T-helper 1 cell treated with Interleukin-12 subunit alpha and Interleukin-12 subunit beta and Interleukin-4 antibody, amounts not matched to agents 30 ng/mL and 1 ng/mL, for 36 hours (primary cell): ENCODE data around the gene TTLL10. TPM values are rescaled to one million over a fixed set of nuclear protein-coding genes. Genes with fewer than 3 reads are reported as not detected.

Experiments
- intact Hi-C: fragments of 100-400 bp; cut with micrococcal nuclease; formaldehyde crosslinking; loops from one replicate; pipeline ENCODE4 v1.15.1; 2024
- total RNA-seq: library from RNA; stranded (reverse); gene quantifications from 2 replicates; pipeline ENCODE4 v1.2.3, GENCODE V29; 2022

The TTLL10 gene
- total RNA-seq, 1 donor from 2014 or later, result 1.7 TPM

DNA sequence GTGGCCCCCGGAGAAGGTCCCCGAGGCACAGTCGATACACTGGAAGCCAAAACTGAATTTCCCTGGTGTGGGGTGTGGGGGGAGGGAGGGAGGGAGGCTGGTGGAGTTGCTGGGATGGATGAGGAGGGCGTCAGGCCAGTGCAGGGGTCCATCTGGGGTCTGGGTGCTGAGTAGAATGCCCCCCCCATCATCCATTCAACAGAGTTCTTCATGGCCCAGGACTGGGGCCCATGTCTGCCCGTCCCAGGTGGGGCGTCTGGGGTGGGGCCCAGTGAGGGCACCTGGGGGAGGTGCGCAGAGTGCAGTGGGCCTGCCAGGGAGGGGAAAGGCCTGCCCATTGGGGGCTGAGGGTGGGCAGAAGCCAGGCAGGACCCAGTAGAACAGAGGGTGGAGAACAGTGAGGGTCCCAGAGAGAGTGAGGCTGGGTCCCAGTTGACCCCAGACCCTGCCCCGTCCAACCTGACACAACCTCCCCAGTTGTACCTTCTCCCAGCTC lies 30.8 kb downstream of the TTLL10 start:
- intact Hi-C loops, result no loop called here

DNA sequence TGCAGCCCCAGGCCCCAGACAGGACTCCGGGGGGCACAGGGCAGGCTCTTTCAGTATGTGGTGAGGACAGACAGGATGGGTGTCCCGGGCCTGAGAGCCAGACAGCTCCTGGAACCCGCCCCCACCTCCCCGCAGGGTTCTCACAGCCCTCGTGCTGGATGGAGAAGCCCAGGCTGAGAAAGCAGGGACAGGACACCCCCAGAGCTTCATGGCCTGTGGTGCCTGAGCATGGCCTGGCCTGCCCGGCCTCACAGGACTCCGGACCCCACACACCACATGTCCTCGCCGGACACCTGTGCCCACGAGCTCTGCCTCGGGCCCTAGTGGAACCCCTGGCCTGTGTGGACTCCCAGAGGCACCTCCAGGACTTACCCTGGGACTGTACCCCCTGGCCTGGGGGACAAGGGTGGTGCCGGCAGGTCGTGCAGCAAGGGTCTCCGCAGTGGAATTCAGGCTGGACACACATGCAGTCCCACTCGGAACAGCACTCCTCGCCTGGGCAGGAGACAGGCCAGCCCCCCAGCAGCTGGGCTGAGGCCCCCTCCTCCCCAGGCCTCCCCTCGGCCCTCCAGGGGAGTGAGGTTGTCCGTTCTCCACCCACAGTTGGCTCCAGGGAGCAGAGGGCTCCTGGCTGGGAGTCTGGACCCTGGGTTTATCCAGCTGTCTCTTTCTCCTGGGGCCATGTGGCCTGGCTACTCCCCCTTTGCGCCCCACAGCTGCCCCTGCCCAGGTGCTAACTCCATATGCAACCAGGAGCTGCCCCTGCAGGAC lies 31.5 kb downstream of the TTLL10 start:
- intact Hi-C loops, result loop anchor here (5.0 kb wide), 3 partner anchors 48 to 68 kb away; partner anchors contain the start of gene UBE2J2

GRCh38 chr1:1205769-1206375 lies 32.2 kb downstream of the TTLL10 start:
- intact Hi-C loops, result loop anchor here (5.0 kb wide), 3 partner anchors 49 to 69 kb away; partner anchors contain the start of gene UBE2J2

GRCh38 chr1:1206376-1206965 lies 32.8 kb downstream of the TTLL10 start, which contains the start of gene TNFRSF18:
Gene TNFRSF18 (minus strand): TSS chr1:1206592. CDS start chr1:1206571, 21 bp downstream.
- intact Hi-C loops, result loop anchor here (5.0 kb wide), 3 partner anchors 49 to 69 kb away; partner anchors contain the start of gene UBE2J2

DNA sequence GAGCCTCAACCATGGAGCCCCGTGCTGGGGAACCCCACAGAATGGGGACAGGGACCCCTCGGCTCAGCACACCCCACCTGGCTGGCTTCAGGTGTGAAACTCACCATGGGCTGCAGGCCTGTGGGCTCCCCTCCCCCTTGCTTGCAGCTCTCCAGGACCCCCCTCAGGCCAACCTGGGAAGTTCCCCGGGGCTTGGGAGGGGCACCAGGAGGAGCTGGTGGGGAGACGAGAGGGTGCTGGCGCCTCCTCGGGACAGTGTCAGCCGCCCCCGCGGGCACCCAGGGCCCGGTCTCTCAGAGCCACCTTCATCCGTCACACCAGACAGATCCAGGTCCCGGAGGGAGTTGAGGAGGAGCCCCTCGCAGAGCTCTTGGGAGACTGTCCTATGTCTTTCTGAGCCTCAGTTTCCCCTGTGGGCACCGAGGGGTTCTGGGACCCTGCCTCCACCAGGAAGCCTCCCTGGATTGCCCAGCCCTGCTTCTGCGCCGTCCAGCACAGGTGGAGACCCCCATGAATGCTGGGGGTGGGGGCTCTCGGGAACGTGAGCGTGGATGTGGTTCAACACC lies 33.4 kb downstream of the TTLL10 start:
- intact Hi-C loops, result loop anchor here (5.0 kb wide), 3 partner anchors 50 to 70 kb away; partner anchors contain the start of gene UBE2J2

DNA sequence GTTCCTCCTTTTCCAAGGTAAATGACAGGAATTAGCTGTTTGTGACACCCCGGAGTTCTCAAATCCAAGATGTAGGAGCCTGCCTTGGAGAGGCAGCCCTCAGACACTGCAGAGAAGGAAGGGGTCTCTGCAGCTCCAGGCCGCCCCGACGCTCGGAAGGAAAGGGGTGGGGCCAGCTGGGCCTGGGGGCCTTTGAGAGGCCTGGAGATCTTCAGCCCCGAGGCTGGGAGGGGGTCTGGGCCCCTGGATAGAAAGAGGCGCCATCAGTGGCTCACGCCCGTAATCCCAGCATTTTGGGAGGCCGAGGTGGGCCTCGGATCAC lies 33.9 kb downstream of the TTLL10 start:
- intact Hi-C loops, result loop anchor here (5.0 kb wide), 3 partner anchors 50 to 70 kb away; partner anchors contain the start of gene UBE2J2

- intact Hi-C loops, result loop anchor here (1.0 to 5.0 kb wide), 6 partner anchors 22 to 196 kb away; partner anchors contain the start of genes C1orf159, ISG15 and UBE2J2
Observed at GRCh38 chr1:1208713-1209433, 35.2 kb downstream of the TTLL10 start.

DNA sequence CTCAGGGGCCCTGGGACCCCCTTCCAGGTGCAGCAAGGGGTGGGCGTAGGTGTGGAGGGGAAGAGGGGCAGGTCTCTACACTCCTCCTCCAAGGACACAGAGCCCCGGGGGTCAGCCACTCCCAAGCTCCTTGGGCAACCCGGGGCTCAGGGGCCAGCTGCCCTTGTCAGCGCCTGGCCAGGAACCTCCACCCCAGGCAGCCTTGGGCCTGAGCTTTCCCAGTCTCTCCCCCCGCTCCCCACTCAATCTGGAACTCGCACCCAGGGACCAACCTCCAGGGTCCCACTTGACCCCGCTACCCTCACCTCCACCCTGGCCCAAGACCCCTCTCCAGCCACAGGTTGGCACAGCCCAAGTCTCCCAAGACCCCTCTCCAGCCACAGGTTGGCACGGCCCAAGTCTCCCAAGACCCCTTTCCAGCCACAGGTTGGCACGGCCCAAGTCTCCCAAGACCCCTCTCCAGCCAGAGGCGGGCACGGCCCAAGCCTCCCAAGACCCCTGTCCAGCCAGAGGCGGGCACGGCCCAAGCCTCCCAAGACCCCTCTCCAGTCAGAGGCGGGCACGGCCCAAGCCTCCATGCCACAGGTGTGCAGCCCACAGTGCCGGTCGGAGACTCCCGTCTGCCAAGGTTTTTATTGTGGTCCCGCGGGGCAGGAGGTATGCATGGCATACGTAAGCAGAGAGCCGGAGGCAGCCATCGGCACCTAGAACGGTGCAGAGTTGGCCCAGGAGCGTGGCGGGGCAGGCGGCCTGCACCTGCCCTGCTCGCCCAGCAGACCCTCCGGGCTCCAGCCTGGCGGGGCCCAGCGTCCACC lies 37.3 kb downstream of the TTLL10 start:
- intact Hi-C loops, result loop anchor here (5.0 kb wide), 2 partner anchors 41 to 254 kb away; partner anchors contain the start of gene NOC2L

DNA sequence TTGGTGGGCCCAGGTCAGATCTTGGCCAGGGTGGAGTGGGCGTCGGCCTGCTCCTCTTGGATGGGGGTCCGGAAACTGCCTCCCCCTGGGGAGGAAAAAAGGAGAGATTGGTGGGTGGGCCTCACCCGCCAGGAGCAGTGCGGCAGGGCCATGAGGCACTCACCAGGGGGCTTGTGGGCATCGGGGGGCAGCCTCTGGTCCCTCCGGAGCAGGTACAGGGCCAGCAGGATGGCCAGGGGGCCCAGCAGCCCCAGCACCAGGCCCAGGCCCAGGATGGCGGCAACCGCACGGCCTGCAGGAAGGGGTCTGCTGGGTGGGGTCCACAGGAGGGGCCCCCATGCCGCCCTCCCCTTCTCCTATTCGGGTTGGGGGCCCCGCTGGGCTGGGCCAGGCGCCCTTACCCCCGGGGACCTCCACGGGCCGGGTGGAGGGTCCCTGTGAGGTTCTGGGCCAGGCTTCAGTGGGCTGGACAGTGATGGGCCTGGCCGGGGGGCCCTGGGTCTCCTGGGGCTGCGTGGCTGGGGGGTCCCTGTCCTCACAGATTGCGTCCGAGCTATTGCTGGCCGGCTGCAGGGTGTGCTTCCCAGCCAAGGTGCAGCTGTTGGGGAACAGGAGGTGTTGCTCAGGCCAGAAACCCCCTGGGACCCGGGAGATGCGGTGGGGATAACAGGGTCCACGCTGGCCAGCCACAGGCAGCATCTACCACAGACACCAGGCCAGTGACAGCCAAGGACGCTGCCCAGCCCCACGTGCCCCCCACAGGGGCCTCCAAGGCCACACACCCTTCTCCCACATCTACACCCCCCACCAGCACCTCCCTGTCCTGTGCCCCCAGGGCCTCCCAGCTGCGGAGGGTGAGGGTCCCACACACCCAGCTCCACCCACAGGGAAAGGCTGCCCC lies 38.1 kb downstream of the TTLL10 start:
- intact Hi-C loops, result loop anchor here (5.0 kb wide), 2 partner anchors 41 to 254 kb away; partner anchors contain the start of gene NOC2L

DNA sequence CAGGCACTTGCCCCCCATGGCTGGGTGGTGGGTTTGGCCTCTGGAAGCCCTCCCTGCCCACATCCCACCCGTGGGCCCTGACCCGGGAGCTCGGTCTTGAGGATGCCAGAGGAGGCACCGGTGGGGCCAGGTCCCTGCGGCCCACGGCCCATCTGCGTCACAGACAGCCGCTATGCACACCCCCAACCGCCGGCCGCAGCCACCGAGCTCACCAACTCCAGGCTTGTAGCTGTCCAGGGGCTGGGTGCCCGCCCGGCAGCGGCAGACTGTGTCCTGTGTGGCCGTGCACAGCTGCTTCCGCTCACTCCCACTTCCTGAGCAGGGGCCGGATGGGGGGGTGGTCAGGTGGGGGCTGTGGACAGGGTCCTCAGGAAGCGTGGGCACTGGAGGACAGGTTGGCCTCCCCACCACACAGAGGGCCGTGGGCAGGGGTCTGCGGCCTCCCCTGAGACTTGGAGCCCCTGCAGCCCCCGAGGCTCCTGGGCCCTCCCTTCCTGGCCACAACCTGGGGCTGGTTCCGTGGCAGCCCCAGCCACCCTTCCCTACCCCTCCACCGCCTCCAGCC lies 39.2 kb downstream of the TTLL10 start:
- intact Hi-C loops, result loop anchor here (5.0 kb wide), 2 partner anchors 39 to 256 kb away; partner anchors contain the start of gene NOC2L

GRCh38 chr1:1213345-1214265 lies 39.9 kb downstream of the TTLL10 start, which contains the start of gene TNFRSF4:
Gene TNFRSF4 (minus strand): TSS chr1:1214153. CDS start chr1:1214127, 26 bp downstream.
- intact Hi-C loops, result loop anchor here (1.0 to 5.0 kb wide), 4 partner anchors 17 to 256 kb away; partner anchors contain the start of gene NOC2L

DNA sequence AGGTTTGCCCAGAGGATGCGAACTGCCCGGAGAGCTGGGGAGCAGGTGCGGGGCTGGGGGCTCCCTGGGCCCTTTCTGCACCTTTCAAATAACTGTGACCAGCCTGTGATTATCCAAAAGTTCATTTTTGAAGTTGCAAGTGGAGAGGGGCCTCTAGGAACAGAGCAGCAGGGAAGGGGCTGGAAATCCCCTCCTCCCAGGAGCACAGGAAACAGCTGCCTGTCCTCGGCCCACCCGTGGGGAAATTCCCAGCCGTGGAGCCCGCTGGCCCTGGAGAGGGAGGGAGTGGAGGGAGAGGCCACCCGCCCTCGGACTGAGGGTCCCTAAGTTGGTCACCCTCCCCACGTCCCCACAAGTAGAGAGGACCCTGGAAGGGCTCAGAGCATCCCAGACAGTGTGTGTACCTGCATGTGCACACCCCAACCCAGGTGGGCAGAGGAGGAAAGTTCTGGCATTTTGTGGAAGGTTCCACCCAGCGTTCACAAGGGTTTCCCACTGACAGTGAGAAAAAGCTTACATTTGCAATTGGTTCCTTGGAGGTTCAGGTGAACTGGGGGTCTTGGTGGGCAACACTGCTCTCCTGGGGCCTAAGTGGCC lies 41.5 kb downstream of the TTLL10 start:
- intact Hi-C loops, result loop anchor here (2.0 kb wide), 1 partner anchor 16 kb away; no protein-coding TSS in a partner anchor

DNA sequence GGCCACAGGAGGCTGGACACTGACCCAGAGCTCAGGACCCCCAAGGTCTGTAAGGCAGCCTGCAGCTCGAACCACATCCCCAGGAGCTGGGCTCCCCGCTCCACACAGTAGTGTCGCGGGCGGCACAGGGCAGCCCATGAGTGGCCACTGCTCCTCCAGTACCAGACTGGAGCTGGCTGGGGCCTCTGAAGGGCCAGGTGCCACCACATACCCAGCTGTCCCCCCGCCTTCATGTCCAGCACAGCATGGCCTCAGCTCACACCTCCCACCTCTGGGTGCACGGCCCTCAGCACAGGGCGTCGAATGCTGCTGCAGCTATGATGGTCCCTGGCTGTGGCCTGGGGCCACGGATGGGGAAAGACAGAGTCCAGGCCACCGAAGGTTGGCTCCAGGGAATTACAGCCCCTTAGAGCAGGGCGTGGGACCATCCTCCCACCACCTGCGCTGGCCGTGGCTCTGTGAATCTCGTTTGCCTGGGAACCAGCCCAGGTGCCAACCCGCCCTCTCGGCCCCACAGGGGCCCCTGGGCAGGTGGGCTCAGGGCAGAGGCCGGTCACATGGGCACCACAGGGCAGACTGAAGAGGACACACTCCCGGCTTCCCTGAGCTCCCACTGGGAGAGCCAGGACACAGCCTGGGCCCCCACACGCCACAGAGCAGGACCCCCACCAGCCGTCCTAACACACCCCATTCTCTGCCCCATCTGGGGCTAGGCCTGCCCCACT lies 42.4 kb downstream of the TTLL10 start:
- intact Hi-C loops, result loop anchor here (2.0 kb wide), 1 partner anchor 15 kb away; no protein-coding TSS in a partner anchor

- intact Hi-C loops, result no loop called here
Observed at GRCh38 chr1:1216770-1217620, 43.3 kb downstream of the TTLL10 start.
